HCT116 (cell line): ENCODE measurements around the gene TEFM.

Source experiments
- CTCF ChIP-seq, 3 experiments: fragments of 200-600 bp in 1 of 3; sonication (generic) in 1 of 3; IDR thresholded peaks in 2 of 3; conservative IDR thresholded peaks in 1 of 3; 2 replicates each; pipeline ENCODE4 v1.5.1; 2012 to 2017; ENCODE audit warnings: low read depth in 2 of 3, low read length in 2 of 3, antibody characterized with exemption in 1 of 3, borderline replicate concordance in 1 of 3, control low read depth in 1 of 3, mild to moderate bottlenecking in 1 of 3, mixed read lengths in 1 of 3, mixed run types in 1 of 3, moderate library complexity in 1 of 3; ENCODE audit not compliant: insufficient read depth in 1 of 3
- POLR2A ChIP-seq: IDR thresholded peaks from 2 replicates; pipeline ENCODE4 v1.7.0; 2011; ENCODE audit warnings: borderline replicate concordance; ENCODE audit not compliant: insufficient read depth, insufficient read length; ENCODE audit errors: extremely low read depth
- RAD21 ChIP-seq: IDR thresholded peaks from 2 replicates; pipeline ENCODE4 v1.6.1; 2012; ENCODE audit warnings: low read depth, mild to moderate bottlenecking
- REST ChIP-seq: IDR thresholded peaks from 2 replicates; pipeline ENCODE4 v1.6.1; 2012; ENCODE audit warnings: low read depth
- ZNF274 ChIP-seq: fragments of 200-500 bp; sonication (Bioruptor generic); IDR thresholded peaks from 2 replicates; pipeline ENCODE4 v1.6.1; 2014; ENCODE audit warnings: mild to moderate bottlenecking, low read depth, low read length, inconsistent platforms

- TF ChIP-seq ZNF274 (no peak), RAD21 (no peak), REST (no peak), CTCF (IDR thresholded peaks at IDR 0.05 in 2 of 3, conservative IDR thresholded peaks at IDR 0.05 in 1 of 3; ENCODE audit: borderline replicate concordance in 1 of 3, insufficient read depth in 1 of 3, low read depth in 2 of 3, low read length in 2 of 3) (no peak), POLR2A (no peak)
Measured at GRCh38 chr17:30954046-30954830, 48.2 kb upstream of the TEFM start.
